Activated naive CD4-positive, alpha-beta T cell treated with anti-CD3 and anti-CD28 coated beads for 36 hours (primary cell): Measurements from ENCODE around the gene AGPS. TPM values are rescaled to one million over a fixed set of nuclear protein-coding genes. Genes with fewer than 3 reads are reported as not detected.
"Not testable (repeated sequence)": the region's sequence is repeated elsewhere in the genome, so short reads cannot be mapped to it uniquely, and the experiment has no call there.

Source experiments
- CTCF ChIA-PET: fragments of 350-600 bp; sonication (Branson Sonifier 250); formaldehyde crosslinking; loops from one replicate; lab custom pipeline; 2021; ENCODE audit warnings: antibody characterized with exemption; lab: Charles Lee
- DNase-seq: peaks from one replicate; pipeline ENCODE4 v3.0.0-alpha.2; 2020
- H3K27ac Mint-ChIP-seq: one replicate; pipeline ENCODE4 v1.8.0; 2021; ENCODE audit warnings: mild to moderate bottlenecking, mixed read lengths
- H3K27me3 Mint-ChIP-seq: one replicate; pipeline ENCODE4 v1.8.0; 2021; ENCODE audit warnings: low read depth, mixed read lengths
- H3K36me3 Mint-ChIP-seq: one replicate; pipeline ENCODE4 v1.8.0; 2021; ENCODE audit warnings: low read depth, mixed read lengths
- H3K4me1 Mint-ChIP-seq: one replicate; pipeline ENCODE4 v1.8.0; 2021; ENCODE audit warnings: low read depth, mixed read lengths
- H3K4me3 Mint-ChIP-seq: one replicate; pipeline ENCODE4 v1.8.0; 2021; ENCODE audit warnings: mild to moderate bottlenecking, moderate library complexity, mixed read lengths
- H3K9me3 Mint-ChIP-seq: one replicate; pipeline ENCODE4 v1.8.0; 2021; ENCODE audit warnings: mixed read lengths
- intact Hi-C: fragments of 100-400 bp; cut with micrococcal nuclease; formaldehyde crosslinking; loops from one replicate; pipeline ENCODE4 v1.15.1; 2023
- total RNA-seq, 2 experiments: library from RNA; stranded (reverse); gene quantifications; one replicate each; pipeline ENCODE4 v1.2.3, GENCODE V29; 2021

Gene AGPS
- total RNA-seq, 2 experiments from 2014 or later: 50.7 to 51.8 TPM

GRCh38 chr2:177483531-177483930 is 91.0 kb downstream of the AGPS start:
- Mint-ChIP-seq H3K36me3 (peaks cover 20% of the 10 kb centered on the region), H3K4me3 (no peak overlapping the region), H3K27me3 (no peaks in the 10 kb centered on the region), H3K27ac (no peak overlapping the region), H3K9me3 (no peaks in the 10 kb centered on the region), H3K4me1 (no peaks in the 10 kb centered on the region)
- intact Hi-C loops: no loop called here
- CTCF ChIA-PET: no interaction called here
- no peak for DNase-seq

GRCh38 chr2:177484180-177484795 is 91.7 kb downstream of the AGPS start:
- no peaks in the 10 kb centered on the region for H3K27me3 Mint-ChIP-seq
- no peak overlapping the region for H3K27ac Mint-ChIP-seq

GRCh38 chr2:177485657-177486056 is 93.1 kb downstream of the AGPS start:
- DNase-seq, H3K27ac Mint-ChIP-seq, H3K4me3 Mint-ChIP-seq, H3K4me1 Mint-ChIP-seq, H3K36me3 Mint-ChIP-seq, H3K9me3 Mint-ChIP-seq, CTCF ChIA-PET, H3K27me3 Mint-ChIP-seq: not testable (repeated sequence)
- intact Hi-C loops: loop anchor here (5.0 kb wide), 1 partner anchor 117 kb away; no protein-coding TSS in a partner anchor

More at GRCh38 chr2:177484180-177484795, 91.7 kb downstream of the AGPS start:
- H3K4me1 Mint-ChIP-seq: no peaks in the 10 kb centered on the region
- CTCF ChIA-PET: no interaction called here
- H3K36me3 Mint-ChIP-seq: peaks cover 18% of the 10 kb centered on the region
- no peak overlapping the region for H3K4me3 Mint-ChIP-seq
- no peaks in the 10 kb centered on the region for H3K9me3 Mint-ChIP-seq
- no peak for DNase-seq
- intact Hi-C loops: no loop called here

GRCh38 chr2:177489719-177490301 is 97.2 kb downstream of the AGPS start:
- intact Hi-C loops: loop anchor here (2.0 to 5.0 kb wide), 2 partner anchors 112 to 235 kb away; no protein-coding TSS in a partner anchor

GRCh38 chr2:177495945-177496344 is 103.4 kb downstream of the AGPS start:
- H3K27me3 Mint-ChIP-seq: no peaks in the 10 kb centered on the region
- CTCF ChIA-PET: interaction anchor here (0.7 to 0.8 kb wide), 2 partner anchors 52 to 331 kb away, joined by 3 read pairs; no protein-coding TSS in a partner anchor
- intact Hi-C loops: no loop called here
- H3K9me3 Mint-ChIP-seq: no peaks in the 10 kb centered on the region
- H3K27ac Mint-ChIP-seq: no peak overlapping the region
- DNase-seq: no peak
- H3K36me3 Mint-ChIP-seq: peaks cover 13% of the 10 kb centered on the region
- H3K4me3 Mint-ChIP-seq: no peak overlapping the region
- peaks cover 2% of the 10 kb centered on the region for H3K4me1 Mint-ChIP-seq

More at GRCh38 chr2:177489719-177490301, 97.2 kb downstream of the AGPS start:
- H3K27ac Mint-ChIP-seq: no peak overlapping the region
- H3K27me3 Mint-ChIP-seq: no peaks in the 10 kb centered on the region
- DNase-seq: no peak
- CTCF ChIA-PET: interaction anchor here (0.7 to 1.6 kb wide), 6 partner anchors 10 to 115 kb away, joined by 3 to 5 read pairs (median 4); partner anchors contain the start of gene AGPS
- H3K36me3 Mint-ChIP-seq: peaks cover 8% of the 10 kb centered on the region
- H3K4me1 Mint-ChIP-seq: no peaks in the 10 kb centered on the region
- no peak overlapping the region for H3K4me3 Mint-ChIP-seq
- H3K9me3 Mint-ChIP-seq: no peaks in the 10 kb centered on the region

- Mint-ChIP-seq H3K9me3 (no peaks in the 10 kb centered on the region), H3K4me1 (peaks cover 8% of the 10 kb centered on the region), H3K27ac (no peak overlapping the region), H3K27me3 (no peaks in the 10 kb centered on the region), H3K36me3 (peaks cover 16% of the 10 kb centered on the region), H3K4me3 (no peak overlapping the region)
- intact Hi-C loops: no loop called here
- CTCF ChIA-PET: interaction anchor here (0.7 kb wide), 1 partner anchor 234 kb away, joined by 3 read pairs; no protein-coding TSS in a partner anchor
- no peak for DNase-seq
Observed at GRCh38 chr2:177496921-177497320, 104.3 kb downstream of the AGPS start.

- intact Hi-C loops: no loop called here
- Mint-ChIP-seq H3K4me1 (peaks cover 8% of the 10 kb centered on the region), H3K9me3 (no peaks in the 10 kb centered on the region)
Observed at GRCh38 chr2:177501186-177501585, 108.6 kb downstream of the AGPS start.

GRCh38 chr2:177506505-177506904 is 113.9 kb downstream of the AGPS start:
- H3K4me1 Mint-ChIP-seq: peaks cover 9% of the 10 kb centered on the region
- DNase-seq: no peak
- H3K4me3 Mint-ChIP-seq: no peak overlapping the region
- CTCF ChIA-PET: interaction anchor here (1.3 kb wide), 1 partner anchor 171 kb away, joined by 3 read pairs; no protein-coding TSS in a partner anchor
- H3K27ac Mint-ChIP-seq: no peak overlapping the region
- H3K27me3 Mint-ChIP-seq: no peaks in the 10 kb centered on the region
- H3K36me3 Mint-ChIP-seq: peaks cover 17% of the 10 kb centered on the region
- no peaks in the 10 kb centered on the region for H3K9me3 Mint-ChIP-seq
- intact Hi-C loops: no loop called here

More at GRCh38 chr2:177501186-177501585, 108.6 kb downstream of the AGPS start:
- Mint-ChIP-seq H3K4me3 (no peak overlapping the region), H3K36me3 (peaks cover 15% of the 10 kb centered on the region), H3K27ac (peak overlapping the region; percentile 37), H3K27me3 (no peaks in the 10 kb centered on the region)
- no peak for DNase-seq
- CTCF ChIA-PET: no interaction called here

GRCh38 chr2:177506998-177507397 is 114.4 kb downstream of the AGPS start:
- Mint-ChIP-seq H3K4me3 (no peak overlapping the region), H3K9me3 (no peaks in the 10 kb centered on the region), H3K27ac (no peak overlapping the region), H3K27me3 (no peaks in the 10 kb centered on the region), H3K4me1 (peaks cover 9% of the 10 kb centered on the region), H3K36me3 (peaks cover 17% of the 10 kb centered on the region)
- DNase-seq: no peak
- CTCF ChIA-PET: no interaction called here
- intact Hi-C loops: no loop called here

- Mint-ChIP-seq H3K9me3 (no peaks in the 10 kb centered on the region), H3K36me3 (peaks cover 9% of the 10 kb centered on the region), H3K4me3 (no peak overlapping the region), H3K27ac (no peak overlapping the region), H3K4me1 (no peaks in the 10 kb centered on the region), H3K27me3 (no peaks in the 10 kb centered on the region)
- no peak for DNase-seq
- CTCF ChIA-PET: interaction anchor here (0.6 kb wide), 1 partner anchor 374 kb away, joined by 3 read pairs; no protein-coding TSS in a partner anchor
- intact Hi-C loops: no loop called here
Observed at GRCh38 chr2:177516824-177517544, 124.4 kb downstream of the AGPS start.

GRCh38 chr2:177518754-177519153 is 126.2 kb downstream of the AGPS start:
- Mint-ChIP-seq H3K4me3 (no peak overlapping the region), H3K9me3 (no peaks in the 10 kb centered on the region), H3K4me1 (no peaks in the 10 kb centered on the region), H3K36me3 (peaks cover 7% of the 10 kb centered on the region), H3K27me3 (no peaks in the 10 kb centered on the region), H3K27ac (no peak overlapping the region)
- intact Hi-C loops: no loop called here
- no peak for DNase-seq
- CTCF ChIA-PET: no interaction called here

GRCh38 chr2:177519534-177520115 is 127.1 kb downstream of the AGPS start:
- no peaks in the 10 kb centered on the region for H3K9me3 Mint-ChIP-seq
- H3K36me3 Mint-ChIP-seq: peaks cover 8% of the 10 kb centered on the region
- H3K4me1 Mint-ChIP-seq: no peaks in the 10 kb centered on the region
- DNase-seq: no peak
- CTCF ChIA-PET: interaction anchor here (0.6 to 1.9 kb wide), 2 partner anchors 184 to 328 kb away, joined by 4 read pairs; no protein-coding TSS in a partner anchor
- intact Hi-C loops: no loop called here
- no peak overlapping the region for H3K27ac Mint-ChIP-seq
- H3K4me3 Mint-ChIP-seq: no peak overlapping the region
- no peaks in the 10 kb centered on the region for H3K27me3 Mint-ChIP-seq
